Vagina (tissue), 2 donors: ENCODE measurements around the gene AMBP. TPM values are rescaled to one million over a fixed set of nuclear protein-coding genes. Genes with fewer than 3 reads are reported as not detected.

Experiments
- DNase-seq, 2 donors: peaks; one replicate each; pipeline ENCODE4 v3.0.0-alpha.2; 2017; ENCODE audit errors: extremely low spot score in 2 of 2
- H3K27ac ChIP-seq: fragments of 200-600 bp; sonication (generic); one replicate; pipeline ENCODE4 v1.5.1; 2019
- H3K27me3 ChIP-seq: fragments of 200-600 bp; sonication (generic); one replicate; pipeline ENCODE4 v1.5.1; 2019
- H3K36me3 ChIP-seq, 2 donors: fragments of 200-600 bp; sonication (generic); one replicate each; pipeline ENCODE4 v1.5.1; 2017 to 2019
- H3K4me1 ChIP-seq: fragments of 200-600 bp; sonication (generic); one replicate; pipeline ENCODE4 v1.5.1; 2019
- H3K4me3 ChIP-seq, 2 donors: fragments of 200-600 bp; sonication (generic); 1 replicate in 1 of 2; 2 replicates in 1 of 2; pipeline ENCODE4 v1.5.1; 2016 to 2019
- H3K9me3 ChIP-seq: fragments of 200-600 bp; sonication (generic); one replicate; pipeline ENCODE4 v1.5.1; 2019
- CTCF ChIP-seq, 3 experiments: fragments of 450-650 bp in 2 of 3; fragments of 200-600 bp in 1 of 3; sonication (generic) in 1 of 3; IDR thresholded peaks; one replicate each; pipeline ENCODE4 v1.5.1; 2017 to 2019; ENCODE audit warnings: antibody characterized with exemption in 3 of 3, mild to moderate bottlenecking in 2 of 3, moderate library complexity in 2 of 3
- POLR2A ChIP-seq, 2 donors: fragments of 450-650 bp; IDR thresholded peaks; one replicate each; pipeline ENCODE4 v1.6.1; 2017; ENCODE audit warnings: antibody characterized with exemption in 2 of 2, mild to moderate bottlenecking in 2 of 2, moderate library complexity in 2 of 2
- POLR2AphosphoS5 ChIP-seq, 2 donors: sonication (generic); formaldehyde crosslinking; IDR thresholded peaks; one replicate each; pipeline ENCODE4 v1.9.0; 2017; ENCODE audit warnings: antibody characterized with exemption in 2 of 2, mild to moderate bottlenecking in 2 of 2, low read depth in 1 of 2; ENCODE audit not compliant: insufficient read depth in 1 of 2
- intact Hi-C: fragments of 100-400 bp; cut with DNase I; formaldehyde crosslinking; loops from one replicate; pipeline ENCODE4 v1.15.1; 2023
- total RNA-seq: library from RNA; depleted of rRNA; stranded (reverse); fragments of >200 nt; gene quantifications from one replicate; pipeline ENCODE4 v1.2.3, GENCODE V29; 2016

AMBP gene
- total RNA-seq, 1 donor from 2014 or later, result not detected

GRCh38 chr9:114026335-114026734, 51.8 kb downstream of the AMBP start:
- H3K36me3 ChIP-seq, result peaks cover 0 to 4% of the 10 kb centered on the region in 2 donors
- no peaks in the 10 kb centered on the region for H3K27me3 ChIP-seq
- no peak overlapping the region for H3K4me3 ChIP-seq
- TF ChIP-seq POLR2AphosphoS5 (IDR thresholded peaks at IDR 0.05; ENCODE audit: insufficient read depth in 1 of 2, low read depth in 1 of 2) (no peak), POLR2A (IDR thresholded peaks at IDR 0.05) (no peak), CTCF (IDR thresholded peaks at IDR 0.05) (no peak)
- no peak overlapping the region for H3K27ac ChIP-seq
- intact Hi-C loops, result no loop called here
- H3K4me1 ChIP-seq, result no peaks in the 10 kb centered on the region
- H3K9me3 ChIP-seq, result peaks cover 2% of the 10 kb centered on the region
- DNase-seq, result peak; percentile 27 to 81

- TF ChIP-seq POLR2AphosphoS5 (IDR thresholded peaks at IDR 0.05; ENCODE audit: insufficient read depth in 1 of 2, low read depth in 1 of 2), result no peak
- no peak for TF ChIP-seq POLR2A (IDR thresholded peaks at IDR 0.05)
- no peak for TF ChIP-seq CTCF (IDR thresholded peaks at IDR 0.05)
- H3K4me1 ChIP-seq, result no peaks in the 10 kb centered on the region
- no peak overlapping the region for H3K27ac ChIP-seq
- DNase-seq, result peak; percentile 40 to 64
- H3K4me3 ChIP-seq, result no peak overlapping the region
- H3K9me3 ChIP-seq, result peaks cover 2% of the 10 kb centered on the region
- H3K27me3 ChIP-seq, result no peaks in the 10 kb centered on the region
- peaks cover 0 to 4% of the 10 kb centered on the region in 2 donors for H3K36me3 ChIP-seq
- intact Hi-C loops, result no loop called here
Measured at GRCh38 chr9:114025760-114026159, 52.3 kb downstream of the AMBP start.

- TF ChIP-seq POLR2AphosphoS5 (IDR thresholded peaks at IDR 0.05; ENCODE audit: insufficient read depth in 1 of 2, low read depth in 1 of 2) (no peak), POLR2A (IDR thresholded peaks at IDR 0.05) (no peak), CTCF (IDR thresholded peaks at IDR 0.05) (no peak)
- peak in 1 of 2 donors; percentile 49 for DNase-seq
- H3K36me3 ChIP-seq, result peaks cover 0 to 4% of the 10 kb centered on the region in 2 donors
Measured at GRCh38 chr9:114025196-114025753, 52.8 kb downstream of the AMBP start.

GRCh38 chr9:114023961-114024360, 54.1 kb downstream of the AMBP start:
- no peaks in the 10 kb centered on the region for H3K27me3 ChIP-seq
- no peaks in the 10 kb centered on the region for H3K4me1 ChIP-seq
- no peak for TF ChIP-seq POLR2AphosphoS5 (IDR thresholded peaks at IDR 0.05; ENCODE audit: insufficient read depth in 1 of 2, low read depth in 1 of 2)
- no peak for TF ChIP-seq CTCF (IDR thresholded peaks at IDR 0.05)
- no peak for TF ChIP-seq POLR2A (IDR thresholded peaks at IDR 0.05)
- H3K36me3 ChIP-seq, result peaks cover 0 to 4% of the 10 kb centered on the region in 2 donors
- intact Hi-C loops, result no loop called here
- no peak overlapping the region for H3K27ac ChIP-seq
- no peak overlapping the region for H3K4me3 ChIP-seq
- DNase-seq, result no peak
- peaks cover 2% of the 10 kb centered on the region for H3K9me3 ChIP-seq

More at GRCh38 chr9:114025196-114025753, 52.8 kb downstream of the AMBP start:
- Histone ChIP-seq H3K27ac (no peak overlapping the region), H3K9me3 (peaks cover 2% of the 10 kb centered on the region), H3K4me3 (no peak overlapping the region), H3K27me3 (no peaks in the 10 kb centered on the region), H3K4me1 (no peaks in the 10 kb centered on the region)
- intact Hi-C loops, result no loop called here

GRCh38 chr9:114021578-114021977, 56.5 kb downstream of the AMBP start:
- no peaks in the 10 kb centered on the region for H3K4me1 ChIP-seq
- intact Hi-C loops, result no loop called here
- TF ChIP-seq CTCF (IDR thresholded peaks at IDR 0.05) (no peak), POLR2A (IDR thresholded peaks at IDR 0.05) (no peak), POLR2AphosphoS5 (IDR thresholded peaks at IDR 0.05; ENCODE audit: insufficient read depth in 1 of 2, low read depth in 1 of 2) (no peak)
- H3K27me3 ChIP-seq, result no peaks in the 10 kb centered on the region
- DNase-seq, result no peak
- no peak overlapping the region for H3K4me3 ChIP-seq
- H3K27ac ChIP-seq, result no peak overlapping the region
- H3K36me3 ChIP-seq, result peaks cover 0 to 15% of the 10 kb centered on the region in 2 donors
- H3K9me3 ChIP-seq, result peaks cover 2% of the 10 kb centered on the region
